Measurements from ENCODE around the gene NOD2.

GRCh38 chr16:50709980-50710379 is 16.6 kb downstream of the NOD2 start:
- TF ChIP-seq CTCF (IDR thresholded peaks at IDR 0.05; ENCODE audit: insufficient read depth, low read depth, low read length) (no peak), EZH2 (IDR thresholded peaks at IDR 0.05; ENCODE audit: insufficient read depth, low read length) (no peak)

All from astrocyte (in vitro differentiated cells and primary cell).